H1 (cell line): ENCODE data around the gene RYR3.

Experiments used
- CHD1 ChIP-seq: IDR thresholded peaks from 2 replicates; pipeline ENCODE4 v1.6.1; 2012; ENCODE audit warnings: low read depth, low read length, improper control_type of control experiment
- SIRT6 ChIP-seq: IDR thresholded peaks from one replicate; pipeline ENCODE4 v1.7.1; 2012; ENCODE audit warnings: low read length, inconsistent platforms

DNA sequence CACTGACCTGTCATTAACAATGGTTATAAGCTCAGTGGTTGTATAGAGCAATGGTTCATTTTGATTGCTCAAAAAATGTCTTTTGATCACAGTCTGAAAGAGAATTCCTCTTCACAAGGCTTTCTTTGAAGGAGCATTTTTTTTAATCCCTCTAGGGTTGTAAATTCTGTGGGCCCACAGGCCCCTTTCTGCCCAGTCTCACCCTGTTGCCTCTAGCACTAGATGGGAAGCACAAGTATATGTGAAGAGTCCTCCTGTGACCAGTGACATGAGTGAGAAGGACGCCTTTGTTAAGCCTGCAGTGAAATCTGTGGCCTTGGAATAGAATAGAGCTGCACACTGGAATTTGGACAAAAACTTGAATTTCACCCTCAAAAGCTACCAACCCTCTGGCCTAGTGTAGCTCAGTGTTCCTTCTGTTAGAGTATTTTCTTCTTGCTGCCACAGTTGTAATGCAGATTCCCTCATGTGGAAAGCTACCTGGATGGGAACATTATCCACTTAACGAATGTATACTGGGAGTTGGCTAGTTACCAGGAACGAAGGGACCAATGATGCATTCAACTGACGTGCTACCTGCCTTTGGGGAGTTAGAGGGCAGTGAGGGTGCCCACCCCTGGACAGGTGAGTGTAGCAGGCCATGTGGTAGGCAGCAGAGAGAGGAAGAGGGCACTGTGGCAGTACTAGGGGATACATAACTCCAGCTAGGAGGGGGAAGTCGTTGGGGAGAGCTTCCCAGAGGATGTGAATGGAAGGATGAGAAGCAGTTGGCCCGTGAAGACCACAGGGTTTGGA lies 28.3 kb upstream of the RYR3 start:
- TF ChIP-seq SIRT6: no peak
- TF ChIP-seq CHD1: no peak
